Liver (tissue), 9 donors: ENCODE results near the gene QKI. TPM values are rescaled to one million over a fixed set of nuclear protein-coding genes. Genes with fewer than 3 reads are reported as not detected.

Source experiments
- DNase-seq: peaks from one replicate; pipeline ENCODE4 v3.0.0-alpha.2; 2017; ENCODE audit warnings: low spot score
- H3K27ac ChIP-seq, 2 donors: one replicate each; pipeline ENCODE4 v1.7.0; 2013; ENCODE audit warnings: inconsistent platforms in 2 of 2, low read length in 2 of 2, control low read depth in 1 of 2, low read depth in 1 of 2, mild to moderate bottlenecking in 1 of 2
- H3K27me3 ChIP-seq, 4 donors: one replicate each; pipeline versions ENCODE4 v1.6.1 to v1.7.0; 2013; ENCODE audit warnings: low read length in 3 of 4, inconsistent platforms in 1 of 4, mild to moderate bottlenecking in 1 of 4, moderate library complexity in 1 of 4; ENCODE audit not compliant: control insufficient read depth in 4 of 4, insufficient read depth in 4 of 4
- H3K36me3 ChIP-seq, 4 donors: one replicate each; pipeline versions ENCODE4 v1.6.1 to v1.7.0; 2013; ENCODE audit warnings: low read length in 3 of 4, mild to moderate bottlenecking in 3 of 4, low read depth in 1 of 4, moderate library complexity in 1 of 4; ENCODE audit not compliant: control insufficient read depth in 4 of 4, insufficient read depth in 3 of 4
- H3K4me1 ChIP-seq, 4 donors: one replicate each; pipeline versions ENCODE4 v1.6.1 to v1.7.0; 2013; ENCODE audit warnings: low read length in 3 of 4, mild to moderate bottlenecking in 3 of 4, moderate library complexity in 1 of 4; ENCODE audit not compliant: control insufficient read depth in 4 of 4, insufficient read depth in 4 of 4
- H3K4me3 ChIP-seq, 3 donors: one replicate each; pipeline versions ENCODE4 v1.6.1 to v1.7.0; 2013; ENCODE audit warnings: low read length in 3 of 3, control low read depth in 1 of 3, low read depth in 1 of 3, mild to moderate bottlenecking in 1 of 3
- H3K9ac ChIP-seq, 2 donors: one replicate each; pipeline ENCODE4 v1.7.0; 2013; ENCODE audit warnings: low read length in 2 of 2, mild to moderate bottlenecking in 2 of 2, moderate library complexity in 2 of 2, control low read depth in 1 of 2, low read depth in 1 of 2
- H3K9me3 ChIP-seq, 4 donors: one replicate each; pipeline versions ENCODE4 v1.6.1 to v1.7.0; 2013; ENCODE audit warnings: low read length in 3 of 4; ENCODE audit not compliant: control insufficient read depth in 4 of 4
- ATF3 ChIP-seq: IDR thresholded peaks from 2 replicates; pipeline ENCODE4 v1.6.1; 2016; ENCODE audit warnings: antibody characterized with exemption
- EGR1 ChIP-seq, 2 donors: IDR thresholded peaks; 2 replicates each; pipeline ENCODE4 v1.6.1; 2016 to 2018; ENCODE audit warnings: antibody characterized with exemption in 2 of 2, low read depth in 2 of 2
- FOXA1 ChIP-seq: IDR thresholded peaks from 2 replicates; pipeline ENCODE4 v1.6.1; 2016; ENCODE audit warnings: antibody characterized with exemption
- FOXA2 ChIP-seq: IDR thresholded peaks from 2 replicates; pipeline ENCODE4 v1.6.1; 2016; ENCODE audit warnings: antibody characterized with exemption
- GABPA ChIP-seq, 2 donors: IDR thresholded peaks in 1 of 2; conservative IDR thresholded peaks in 1 of 2; 2 replicates each; pipeline ENCODE4 v1.6.1; 2016; ENCODE audit warnings: antibody characterized with exemption in 2 of 2, mild to moderate bottlenecking in 1 of 2, moderate library complexity in 1 of 2
- HNF4A ChIP-seq, 2 donors: conservative IDR thresholded peaks; 2 replicates each; pipeline ENCODE4 v1.6.1; 2016; ENCODE audit warnings: antibody characterized with exemption in 2 of 2, mild to moderate bottlenecking in 2 of 2
- HNF4G ChIP-seq: IDR thresholded peaks from 2 replicates; pipeline ENCODE4 v1.6.1; 2016; ENCODE audit warnings: antibody characterized with exemption
- JUND ChIP-seq, 2 donors: IDR thresholded peaks; 2 replicates each; pipeline ENCODE4 v1.6.1; 2016; ENCODE audit warnings: antibody characterized with exemption in 2 of 2
- MAX ChIP-seq: IDR thresholded peaks from 2 replicates; pipeline ENCODE4 v1.6.1; 2016; ENCODE audit warnings: antibody characterized with exemption
- NR2F2 ChIP-seq: IDR thresholded peaks from 2 replicates; pipeline ENCODE4 v1.6.1; 2016; ENCODE audit warnings: antibody characterized with exemption
- RAD21 ChIP-seq, 2 donors: IDR thresholded peaks; 2 replicates each; pipeline ENCODE4 v1.6.1; 2016; ENCODE audit warnings: antibody characterized with exemption in 2 of 2, mild to moderate bottlenecking in 2 of 2
- REST ChIP-seq: IDR thresholded peaks from 2 replicates; pipeline ENCODE4 v1.6.1; 2016; ENCODE audit warnings: antibody characterized with exemption, mild to moderate bottlenecking
- RXRA ChIP-seq, 2 donors: IDR thresholded peaks; 2 replicates each; pipeline ENCODE4 v1.6.1; 2017 to 2018; ENCODE audit warnings: antibody characterized with exemption in 2 of 2, mild to moderate bottlenecking in 1 of 2
- SP1 ChIP-seq: IDR thresholded peaks from 2 replicates; pipeline ENCODE4 v1.6.1; 2018; ENCODE audit warnings: antibody characterized with exemption, mild to moderate bottlenecking
- TAF1 ChIP-seq: conservative IDR thresholded peaks from 2 replicates; pipeline ENCODE4 v1.6.1; 2016; ENCODE audit warnings: antibody characterized with exemption, mild to moderate bottlenecking
- YY1 ChIP-seq: IDR thresholded peaks from 2 replicates; pipeline ENCODE4 v1.6.1; 2016; ENCODE audit warnings: antibody characterized with exemption, mild to moderate bottlenecking
- WGBS: extraction: QIAGEN DNeasy Blood & Tissue Kit; methylation state at CpG from one replicate; pipeline ENCODE4 v1.1.7; 2013; 5-methylcytosine and 5-hydroxymethylcytosine counted together
- polyA plus RNA-seq, 2 donors: library from polyadenylated mRNA; stranded (reverse) in 1 of 2; unstranded in 1 of 2; fragments of 200-250 nt in 1 of 2; fragments of >200 nt in 1 of 2; fragmentation: Nextera tagmentation in 1 of 2; extraction: Ambion mirVana in 1 of 2; gene quantifications; one replicate each; pipeline versions ENCODE4 v1.2.1 to v1.2.3, GENCODE V29; 2013 to 2015
- total RNA-seq, 2 donors: library from RNA; depleted of rRNA; stranded (reverse); fragments of >200 nt; gene quantifications; one replicate each; pipeline ENCODE4 v1.2.3, GENCODE V29; 2014
- TF ChIP-seq, protein P1 (sequence below): fragments of 150-350 bp; IDR thresholded peaks from 2 replicates; pipeline ENCODE4 v1.5.1; 2017; ENCODE audit warnings: improper control_type of control experiment, low read depth, low read length; ENCODE audit not compliant: missing input control
- TF ChIP-seq, protein P2 (sequence below): IDR thresholded peaks from 2 replicates; pipeline ENCODE4 v1.6.1; 2016; ENCODE audit warnings: antibody characterized with exemption
- donor health status: healthy.
- donor health status: healthy.
- donor health status: healthy.
- donor health status: healthy.
- donor health status: healthy.

Gene QKI
- total and polyA plus RNA-seq, 4 donors = 22.7 to 97.0 (median 56.3) TPM

GRCh38 chr6:163585932-163586437, 171.5 kb downstream of the QKI start:
- TF ChIP-seq YY1 (no peak), JUND (IDR thresholded peaks at IDR 0.05) (peak; percentile 55 to 81)
- Histone ChIP-seq H3K4me3 (no peak overlapping the region), H3K27me3 (no peaks in the 10 kb centered on the region), H3K36me3 (no peaks in the 10 kb centered on the region), H3K9me3 (peaks cover 0 to 3% (median under 1%) of the 10 kb centered on the region in 4 donors), H3K27ac (no peak overlapping the region), H3K9ac (no peak overlapping the region), H3K4me1 (no peaks in the 10 kb centered on the region)
- no peak for DNase-seq
- 69% methylated on average over 8 of the region's 8 CpGs for WGBS

GRCh38 chr6:163586888-163587287, 172.4 kb downstream of the QKI start:
- WGBS = 73% methylated on average over 6 of the region's 6 CpGs

More at GRCh38 chr6:163586888-163587287, 172.4 kb downstream of the QKI start:
- Histone ChIP-seq H3K27me3 (no peaks in the 10 kb centered on the region), H3K36me3 (no peaks in the 10 kb centered on the region), H3K9me3 (peaks cover 0 to 4% (median 1%) of the 10 kb centered on the region in 4 donors), H3K27ac (no peak overlapping the region), H3K4me3 (no peak overlapping the region), H3K4me1 (no peaks in the 10 kb centered on the region), H3K9ac (no peak overlapping the region)
- TF ChIP-seq, protein P1, sequence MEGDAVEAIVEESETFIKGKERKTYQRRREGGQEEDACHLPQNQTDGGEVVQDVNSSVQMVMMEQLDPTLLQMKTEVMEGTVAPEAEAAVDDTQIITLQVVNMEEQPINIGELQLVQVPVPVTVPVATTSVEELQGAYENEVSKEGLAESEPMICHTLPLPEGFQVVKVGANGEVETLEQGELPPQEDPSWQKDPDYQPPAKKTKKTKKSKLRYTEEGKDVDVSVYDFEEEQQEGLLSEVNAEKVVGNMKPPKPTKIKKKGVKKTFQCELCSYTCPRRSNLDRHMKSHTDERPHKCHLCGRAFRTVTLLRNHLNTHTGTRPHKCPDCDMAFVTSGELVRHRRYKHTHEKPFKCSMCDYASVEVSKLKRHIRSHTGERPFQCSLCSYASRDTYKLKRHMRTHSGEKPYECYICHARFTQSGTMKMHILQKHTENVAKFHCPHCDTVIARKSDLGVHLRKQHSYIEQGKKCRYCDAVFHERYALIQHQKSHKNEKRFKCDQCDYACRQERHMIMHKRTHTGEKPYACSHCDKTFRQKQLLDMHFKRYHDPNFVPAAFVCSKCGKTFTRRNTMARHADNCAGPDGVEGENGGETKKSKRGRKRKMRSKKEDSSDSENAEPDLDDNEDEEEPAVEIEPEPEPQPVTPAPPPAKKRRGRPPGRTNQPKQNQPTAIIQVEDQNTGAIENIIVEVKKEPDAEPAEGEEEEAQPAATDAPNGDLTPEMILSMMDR = no peak
- TF ChIP-seq ATF3 (no peak), GABPA (IDR thresholded peaks at IDR 0.05 in 1 of 2, conservative IDR thresholded peaks at IDR 0.05 in 1 of 2) (no peak), MAX (no peak), RAD21 (IDR thresholded peaks at IDR 0.05) (no peak), TAF1 (no peak), FOXA1 (no peak), SP1 (no peak), EGR1 (IDR thresholded peaks at IDR 0.05; ENCODE audit: low read depth in 2 of 2) (no peak), RXRA (IDR thresholded peaks at IDR 0.05) (no peak), FOXA2 (no peak), HNF4G (no peak), REST (no peak), HNF4A (conservative IDR thresholded peaks at IDR 0.05) (no peak), NR2F2 (no peak), JUND (IDR thresholded peaks at IDR 0.05) (no peak)
- TF ChIP-seq, protein P2, sequence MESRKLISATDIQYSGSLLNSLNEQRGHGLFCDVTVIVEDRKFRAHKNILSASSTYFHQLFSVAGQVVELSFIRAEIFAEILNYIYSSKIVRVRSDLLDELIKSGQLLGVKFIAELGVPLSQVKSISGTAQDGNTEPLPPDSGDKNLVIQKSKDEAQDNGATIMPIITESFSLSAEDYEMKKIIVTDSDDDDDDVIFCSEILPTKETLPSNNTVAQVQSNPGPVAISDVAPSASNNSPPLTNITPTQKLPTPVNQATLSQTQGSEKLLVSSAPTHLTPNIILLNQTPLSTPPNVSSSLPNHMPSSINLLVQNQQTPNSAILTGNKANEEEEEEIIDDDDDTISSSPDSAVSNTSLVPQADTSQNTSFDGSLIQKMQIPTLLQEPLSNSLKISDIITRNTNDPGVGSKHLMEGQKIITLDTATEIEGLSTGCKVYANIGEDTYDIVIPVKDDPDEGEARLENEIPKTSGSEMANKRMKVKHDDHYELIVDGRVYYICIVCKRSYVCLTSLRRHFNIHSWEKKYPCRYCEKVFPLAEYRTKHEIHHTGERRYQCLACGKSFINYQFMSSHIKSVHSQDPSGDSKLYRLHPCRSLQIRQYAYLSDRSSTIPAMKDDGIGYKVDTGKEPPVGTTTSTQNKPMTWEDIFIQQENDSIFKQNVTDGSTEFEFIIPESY = no peak
- no peak for DNase-seq
